ENCODE measurements around the gene RCAN2.

DNA sequence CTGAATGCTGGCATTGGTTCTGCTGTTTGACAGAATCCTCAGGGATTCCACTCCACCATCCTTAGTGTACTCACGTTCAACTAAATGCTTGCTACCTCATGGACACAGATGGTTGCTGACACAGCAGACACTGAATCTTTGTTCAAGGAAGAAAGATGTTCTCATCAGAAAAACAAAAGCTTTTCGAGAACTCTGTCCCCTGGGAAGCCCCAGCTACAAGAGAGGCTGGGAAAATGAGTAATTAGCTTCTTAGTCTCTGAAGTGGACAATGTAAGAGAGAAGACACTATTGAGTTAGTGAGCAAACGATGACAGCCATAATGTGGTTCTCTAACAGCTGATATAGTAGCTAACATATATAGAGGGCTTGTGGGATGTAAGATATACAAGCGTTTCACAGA is 289.5 kb downstream of the RCAN2 start:
- TF ChIP-seq, protein P1, sequence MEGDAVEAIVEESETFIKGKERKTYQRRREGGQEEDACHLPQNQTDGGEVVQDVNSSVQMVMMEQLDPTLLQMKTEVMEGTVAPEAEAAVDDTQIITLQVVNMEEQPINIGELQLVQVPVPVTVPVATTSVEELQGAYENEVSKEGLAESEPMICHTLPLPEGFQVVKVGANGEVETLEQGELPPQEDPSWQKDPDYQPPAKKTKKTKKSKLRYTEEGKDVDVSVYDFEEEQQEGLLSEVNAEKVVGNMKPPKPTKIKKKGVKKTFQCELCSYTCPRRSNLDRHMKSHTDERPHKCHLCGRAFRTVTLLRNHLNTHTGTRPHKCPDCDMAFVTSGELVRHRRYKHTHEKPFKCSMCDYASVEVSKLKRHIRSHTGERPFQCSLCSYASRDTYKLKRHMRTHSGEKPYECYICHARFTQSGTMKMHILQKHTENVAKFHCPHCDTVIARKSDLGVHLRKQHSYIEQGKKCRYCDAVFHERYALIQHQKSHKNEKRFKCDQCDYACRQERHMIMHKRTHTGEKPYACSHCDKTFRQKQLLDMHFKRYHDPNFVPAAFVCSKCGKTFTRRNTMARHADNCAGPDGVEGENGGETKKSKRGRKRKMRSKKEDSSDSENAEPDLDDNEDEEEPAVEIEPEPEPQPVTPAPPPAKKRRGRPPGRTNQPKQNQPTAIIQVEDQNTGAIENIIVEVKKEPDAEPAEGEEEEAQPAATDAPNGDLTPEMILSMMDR (IDR thresholded peaks at IDR 0.05; ENCODE audit: extremely low read depth in 1 of 2, insufficient read depth in 1 of 2, low read depth in 1 of 2, low read length in 2 of 2): no peak
- TF ChIP-seq EZH2 (IDR thresholded peaks at IDR 0.05; ENCODE audit: borderline replicate concordance, low read depth, low read length, severe bottlenecking) (no peak), POLR2AphosphoS5 (IDR thresholded peaks at IDR 0.05; ENCODE audit: insufficient read depth, low read depth, low read length) (no peak)
